Measurements from ENCODE around the gene CLEC10A. TPM values are rescaled to one million over a fixed set of nuclear protein-coding genes. Genes with fewer than 3 reads are reported as not detected.
"Not testable (repeated sequence)": the region's sequence is repeated elsewhere in the genome, so short reads cannot be mapped to it uniquely, and the experiment has no call there.

CLEC10A gene
- total RNA-seq, 1 experiment from 2014 or later: not detected

GRCh38 chr17:7089570-7089969 is 9.5 kb upstream of the CLEC10A start:
- DNase-seq (ENCODE audit: low read depth, low spot score); H3K27me3 ChIP-seq (ENCODE audit: control insufficient read depth, insufficient read depth, low read length); intact Hi-C loops (cut with micrococcal nuclease; ENCODE audit: unreplicated experiment); H3K4me3 ChIP-seq (ENCODE audit: low read depth in 2 of 2, low read length in 2 of 2); ATAC-seq; H3K9me3 ChIP-seq (ENCODE audit: control insufficient read depth, insufficient read depth, low read depth, low read length); in situ Hi-C loops (cut with HindIII; ENCODE audit: low pct_unique_long_range_greater_than_20kb, low sequenced_read_pairs); H3K36me3 ChIP-seq (ENCODE audit: control insufficient read depth, insufficient read depth, low read length); POLR2A ChIA-PET; BruUV-seq (replicated peaks); CTCF ChIA-PET; H3K4me1 ChIP-seq (ENCODE audit: control insufficient read depth, insufficient read depth, low read length); H3K27ac ChIP-seq (ENCODE audit: low read length): not testable (repeated sequence)

- not testable (repeated sequence) for DNase-seq (ENCODE audit: low read depth, low spot score); ATAC-seq
Measured at GRCh38 chr17:7088442-7088841, 8.4 kb upstream of the CLEC10A start.

GRCh38 chr17:7084088-7084487 is 4.0 kb upstream of the CLEC10A start:
- no peak overlapping the region for H3K4me3 ChIP-seq (ENCODE audit: low read depth in 2 of 2, low read length in 2 of 2)
- in situ Hi-C loops (cut with HindIII; ENCODE audit: low pct_unique_long_range_greater_than_20kb, low sequenced_read_pairs) (no loop called here), intact Hi-C loops (cut with micrococcal nuclease; ENCODE audit: unreplicated experiment) (no loop called here)
- CTCF ChIA-PET: no interaction called here
- BruUV-seq (replicated peaks): no TSS peak
- no peaks in the 10 kb centered on the region for H3K27me3 ChIP-seq (ENCODE audit: control insufficient read depth, insufficient read depth, low read length)
- no peaks in the 10 kb centered on the region for H3K4me1 ChIP-seq (ENCODE audit: control insufficient read depth, insufficient read depth, low read length)
- no peak for TF ChIP-seq SIN3A (IDR thresholded peaks at IDR 0.05; ENCODE audit: borderline replicate concordance, insufficient read depth, low read depth, low read length)
- no peak for TF ChIP-seq TCF7L2 (IDR thresholded peaks at IDR 0.05; ENCODE audit: low read depth, low read length)
- no peak for TF ChIP-seq POLR2AphosphoS5 (IDR thresholded peaks at IDR 0.05; ENCODE audit: low read depth, low read length)
- no peak for TF ChIP-seq CTCF (IDR thresholded peaks at IDR 0.05)
- no peak for TF ChIP-seq REST (IDR thresholded peaks at IDR 0.05; ENCODE audit: insufficient read depth in 1 of 2, low read depth in 2 of 2, low read length in 1 of 2)
- POLR2A ChIA-PET: no interaction called here
- no peak for DNase-seq (ENCODE audit: low read depth, low spot score)
- no peaks in the 10 kb centered on the region for H3K9me3 ChIP-seq (ENCODE audit: control insufficient read depth, insufficient read depth, low read depth, low read length)
- no peaks in the 10 kb centered on the region for H3K36me3 ChIP-seq (ENCODE audit: control insufficient read depth, insufficient read depth, low read length)
- ATAC-seq: no peak
- H3K27ac ChIP-seq (ENCODE audit: low read length): no peak overlapping the region

More at GRCh38 chr17:7088442-7088841, 8.4 kb upstream of the CLEC10A start:
- H3K27ac ChIP-seq (ENCODE audit: low read length); intact Hi-C loops (cut with micrococcal nuclease; ENCODE audit: unreplicated experiment); H3K27me3 ChIP-seq (ENCODE audit: control insufficient read depth, insufficient read depth, low read length); BruUV-seq (replicated peaks); H3K36me3 ChIP-seq (ENCODE audit: control insufficient read depth, insufficient read depth, low read length); in situ Hi-C loops (cut with HindIII; ENCODE audit: low pct_unique_long_range_greater_than_20kb, low sequenced_read_pairs); H3K4me1 ChIP-seq (ENCODE audit: control insufficient read depth, insufficient read depth, low read length); H3K4me3 ChIP-seq (ENCODE audit: low read depth in 2 of 2, low read length in 2 of 2); H3K9me3 ChIP-seq (ENCODE audit: control insufficient read depth, insufficient read depth, low read depth, low read length); POLR2A ChIA-PET: not testable (repeated sequence)
- CTCF ChIA-PET: interaction anchor here (0.6 kb wide), 1 partner anchor 405 kb away, joined by 3 read pairs; no protein-coding TSS in a partner anchor
